Prostate gland (tissue), 2 donors: ENCODE results near the gene GNMT. TPM values are rescaled to one million over a fixed set of nuclear protein-coding genes. Genes with fewer than 3 reads are reported as not detected.

Experiments
- DNase-seq: peaks from one replicate; pipeline ENCODE4 v3.0.0-alpha.2; 2019; ENCODE audit warnings: low spot score
- H3K27ac ChIP-seq, 2 donors: fragments of 200-600 bp; sonication (generic); 2 replicates each; pipeline ENCODE4 v1.5.1; 2017 to 2019
- H3K27me3 ChIP-seq: fragments of 200-600 bp; sonication (generic); replicated peaks from 2 replicates; pipeline ENCODE4 v1.5.1; 2019; ENCODE audit not compliant: insufficient read depth
- H3K36me3 ChIP-seq, 2 donors: fragments of 200-600 bp; sonication (generic); 1 replicate in 1 of 2; 2 replicates in 1 of 2; pipeline versions ENCODE4 v1.5.1 to v1.8.1; 2017 to 2019
- H3K4me1 ChIP-seq: fragments of 200-600 bp; sonication (generic); replicated peaks from 2 replicates; pipeline ENCODE4 v1.5.1; 2019
- H3K4me3 ChIP-seq, 2 donors: fragments of 200-600 bp; sonication (generic); 2 replicates each; pipeline ENCODE4 v1.5.1; 2017 to 2019
- H3K9me3 ChIP-seq: fragments of 200-600 bp; sonication (generic); 2 replicates; pipeline ENCODE4 v1.5.1; 2017
- POLR2A ChIP-seq: fragments of 450-650 bp; IDR thresholded peaks from one replicate; pipeline ENCODE4 v1.6.1; 2016; ENCODE audit warnings: antibody characterized with exemption, mild to moderate bottlenecking
- POLR2AphosphoS5 ChIP-seq: sonication (generic); formaldehyde crosslinking; IDR thresholded peaks from one replicate; pipeline ENCODE4 v1.6.1; 2017; ENCODE audit warnings: antibody characterized with exemption
- WGBS: methylation state at CpG from one replicate; pipeline ENCODE4 v1.1.5; 2018; 5-methylcytosine and 5-hydroxymethylcytosine counted together
- intact Hi-C: fragments of 100-400 bp; cut with DNase I; formaldehyde crosslinking; loops from one replicate; pipeline ENCODE4 v1.14.2; 2022
- total RNA-seq, 2 donors: library from RNA; depleted of rRNA; stranded (reverse); fragments of >200 nt; gene quantifications; one replicate each; pipeline ENCODE4 v1.1.0, GENCODE V29; 2016
- TF ChIP-seq, protein P1 (sequence below), 4 experiments: fragments of 200-600 bp in 2 of 4; fragments of 450-650 bp in 2 of 4; sonication (generic) in 2 of 4; IDR thresholded peaks; 1 replicate in 3 of 4; 2 replicates in 1 of 4; pipeline ENCODE4 v1.5.1; 2016 to 2019; ENCODE audit warnings: antibody characterized with exemption in 4 of 4, mild to moderate bottlenecking in 2 of 4, moderate library complexity in 2 of 4

The GNMT gene
- total RNA-seq, 2 donors from 2014 or later = 14.7 to 85.9 TPM

DNA sequence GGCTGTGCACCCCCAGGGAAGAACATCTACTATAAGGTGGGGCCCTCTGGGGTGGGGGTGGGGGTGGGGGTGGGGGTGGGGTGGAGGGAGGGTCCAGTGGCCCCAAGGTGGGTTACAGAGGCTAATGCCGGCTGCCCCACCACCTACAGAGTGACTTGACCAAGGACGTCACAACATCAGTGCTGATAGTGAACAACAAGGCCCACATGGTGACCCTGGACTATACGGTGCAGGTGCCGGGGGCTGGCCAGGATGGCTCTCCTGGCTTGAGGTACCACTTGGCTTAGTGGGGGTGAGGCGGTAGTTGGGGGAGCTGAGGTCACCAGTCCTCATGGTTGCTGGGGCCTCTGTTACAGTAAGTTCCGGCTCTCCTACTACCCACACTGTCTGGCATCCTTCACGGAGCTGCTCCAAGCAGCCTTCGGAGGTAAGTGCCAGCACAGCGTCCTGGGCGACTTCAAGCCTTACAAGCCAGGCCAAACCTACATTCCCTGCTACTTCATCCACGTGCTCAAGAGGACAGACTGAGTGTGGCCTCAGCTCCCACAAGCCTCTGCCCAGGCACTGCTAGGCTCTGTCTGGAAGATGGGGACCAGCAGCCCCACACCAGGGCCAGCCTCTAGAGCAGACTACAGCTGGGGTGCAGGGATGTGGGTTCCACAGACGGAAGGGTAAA lies 2.8 kb downstream of the GNMT start:
- intact Hi-C loops = no loop called here
- H3K27me3 ChIP-seq = no peaks in the 10 kb centered on the region
- no peaks in the 10 kb centered on the region for H3K9me3 ChIP-seq
- H3K27ac ChIP-seq = no peak overlapping the region
- no peaks in the 10 kb centered on the region for H3K4me1 ChIP-seq
- TF ChIP-seq POLR2A (no peak), POLR2AphosphoS5 (no peak)
- TF ChIP-seq, protein P1, sequence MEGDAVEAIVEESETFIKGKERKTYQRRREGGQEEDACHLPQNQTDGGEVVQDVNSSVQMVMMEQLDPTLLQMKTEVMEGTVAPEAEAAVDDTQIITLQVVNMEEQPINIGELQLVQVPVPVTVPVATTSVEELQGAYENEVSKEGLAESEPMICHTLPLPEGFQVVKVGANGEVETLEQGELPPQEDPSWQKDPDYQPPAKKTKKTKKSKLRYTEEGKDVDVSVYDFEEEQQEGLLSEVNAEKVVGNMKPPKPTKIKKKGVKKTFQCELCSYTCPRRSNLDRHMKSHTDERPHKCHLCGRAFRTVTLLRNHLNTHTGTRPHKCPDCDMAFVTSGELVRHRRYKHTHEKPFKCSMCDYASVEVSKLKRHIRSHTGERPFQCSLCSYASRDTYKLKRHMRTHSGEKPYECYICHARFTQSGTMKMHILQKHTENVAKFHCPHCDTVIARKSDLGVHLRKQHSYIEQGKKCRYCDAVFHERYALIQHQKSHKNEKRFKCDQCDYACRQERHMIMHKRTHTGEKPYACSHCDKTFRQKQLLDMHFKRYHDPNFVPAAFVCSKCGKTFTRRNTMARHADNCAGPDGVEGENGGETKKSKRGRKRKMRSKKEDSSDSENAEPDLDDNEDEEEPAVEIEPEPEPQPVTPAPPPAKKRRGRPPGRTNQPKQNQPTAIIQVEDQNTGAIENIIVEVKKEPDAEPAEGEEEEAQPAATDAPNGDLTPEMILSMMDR (IDR thresholded peaks at IDR 0.05) = no peak
- no peak overlapping the region for H3K4me3 ChIP-seq
- no peak for DNase-seq
- H3K36me3 ChIP-seq = peaks cover 5 to 9% of the 10 kb centered on the region in 2 donors
- WGBS = 79% methylated on average over 12 of the region's 12 CpGs

DNA sequence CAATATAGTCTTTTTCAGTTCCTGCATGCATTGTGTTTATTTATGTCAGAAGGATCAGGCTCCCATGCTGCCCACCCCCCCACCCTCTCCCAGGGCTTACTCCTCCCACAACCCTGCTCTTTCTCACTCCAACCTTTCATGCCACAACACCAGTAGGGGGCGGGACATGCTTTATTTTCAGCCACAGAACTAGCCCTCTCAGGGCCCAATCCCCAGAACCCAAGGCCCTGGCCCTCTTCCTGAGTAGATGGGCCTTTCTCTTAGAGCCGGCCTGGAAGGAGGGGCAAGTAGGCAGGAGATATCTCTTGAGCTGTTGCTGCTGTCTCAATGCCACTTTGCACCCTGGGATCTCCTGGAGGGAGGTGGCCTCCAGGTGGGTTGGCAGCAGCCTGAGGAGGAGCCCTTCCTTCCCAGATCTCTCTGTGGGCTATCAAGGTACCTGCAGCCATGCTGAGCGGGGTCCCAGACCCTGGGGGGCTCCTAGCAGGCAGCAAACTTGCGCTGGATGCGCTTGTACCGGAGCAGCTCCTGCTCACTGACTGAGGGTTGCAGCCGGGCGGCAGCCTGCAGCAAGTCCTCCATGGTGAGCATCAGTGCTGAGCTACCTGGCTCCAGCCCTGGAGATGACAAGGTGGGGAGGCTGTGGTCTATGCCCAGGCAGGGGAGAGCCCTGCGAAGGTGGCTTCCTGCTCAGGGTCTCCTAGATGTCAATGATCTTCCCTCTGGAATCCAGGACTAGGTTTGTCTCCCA lies 3.5 kb downstream of the GNMT start:
- DNase-seq = no peak
- peaks cover 5 to 9% of the 10 kb centered on the region in 2 donors for H3K36me3 ChIP-seq
- TF ChIP-seq POLR2AphosphoS5 = no peak
- TF ChIP-seq, protein P1 (IDR thresholded peaks at IDR 0.05) = no peak
- TF ChIP-seq POLR2A = no peak
- H3K27ac ChIP-seq = no peak overlapping the region
- 69% methylated on average over 3 of the region's 9 CpGs for WGBS
- intact Hi-C loops = no loop called here
- H3K9me3 ChIP-seq = no peaks in the 10 kb centered on the region
- H3K27me3 ChIP-seq = no peaks in the 10 kb centered on the region
- H3K4me1 ChIP-seq = no peaks in the 10 kb centered on the region
- no peak overlapping the region for H3K4me3 ChIP-seq

DNA sequence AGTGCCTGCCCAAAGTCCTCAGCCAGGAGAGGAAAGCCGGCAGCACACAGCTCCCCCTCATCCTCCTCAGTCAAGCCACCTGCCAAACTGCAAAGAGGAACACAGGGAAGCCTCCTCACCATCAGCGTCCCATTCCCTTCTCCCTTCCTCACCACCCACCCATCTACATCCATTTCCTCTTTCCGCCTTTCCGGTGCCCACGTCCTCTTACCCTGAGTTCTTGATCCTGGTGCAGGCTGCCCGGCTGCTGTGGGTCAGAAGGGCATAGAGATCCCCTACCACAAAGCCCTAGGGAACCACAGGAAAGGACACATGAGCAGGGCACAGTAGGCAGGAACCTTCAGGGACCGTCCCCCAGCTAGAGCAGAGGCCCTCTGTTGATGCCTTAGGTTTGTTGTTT lies 6.0 kb downstream of the GNMT start:
- TF ChIP-seq, protein P1 (IDR thresholded peaks at IDR 0.05) = no peak
- no peak for TF ChIP-seq POLR2A
- TF ChIP-seq POLR2AphosphoS5 = no peak
- H3K27me3 ChIP-seq = no peaks in the 10 kb centered on the region
- no peak overlapping the region for H3K27ac ChIP-seq
- no peak overlapping the region for H3K4me3 ChIP-seq
- intact Hi-C loops = no loop called here
- H3K36me3 ChIP-seq = peaks cover 5 to 9% of the 10 kb centered on the region in 2 donors
- no peak for DNase-seq
- H3K4me1 ChIP-seq = no peaks in the 10 kb centered on the region
- H3K9me3 ChIP-seq = no peaks in the 10 kb centered on the region
- WGBS = 89% methylated on average over 7 of the region's 7 CpGs

DNA sequence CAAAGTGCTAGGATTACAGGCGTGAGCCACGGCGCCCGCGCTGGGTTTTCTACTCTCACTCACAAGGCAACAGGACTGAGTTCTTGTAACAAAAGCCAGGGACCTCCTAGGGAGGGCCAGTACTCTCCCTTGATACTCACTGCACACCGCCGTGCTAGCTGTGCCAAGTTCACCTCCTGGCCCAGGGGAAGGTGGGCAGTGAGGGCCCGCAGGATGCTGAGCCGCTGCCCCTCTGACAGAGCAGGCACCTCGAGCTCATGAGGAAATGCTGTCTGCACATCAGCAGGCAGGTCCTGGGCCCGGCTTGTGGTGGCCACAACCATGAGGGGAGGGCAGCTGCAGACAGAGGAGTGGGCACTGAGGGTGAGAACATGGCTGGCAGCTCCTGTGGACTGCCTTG lies 6.7 kb downstream of the GNMT start:
- DNase-seq = no peak
- Histone ChIP-seq H3K9me3 (no peaks in the 10 kb centered on the region), H3K4me1 (no peaks in the 10 kb centered on the region), H3K36me3 (peaks cover 5 to 9% of the 10 kb centered on the region in 2 donors), H3K27me3 (no peaks in the 10 kb centered on the region), H3K27ac (no peak overlapping the region), H3K4me3 (no peak overlapping the region)
- TF ChIP-seq POLR2A (no peak), POLR2AphosphoS5 (no peak)
- TF ChIP-seq, protein P1 (IDR thresholded peaks at IDR 0.05) = no peak
- 94% methylated on average over 11 of the region's 11 CpGs for WGBS
- intact Hi-C loops = no loop called here
